ENCODE measurements around the gene CHDH.

CHDH gene

GRCh38 chr3:53823956-53824657 is 22.1 kb downstream of the CHDH start:
- DNase-seq = peak; percentile 2

DNA sequence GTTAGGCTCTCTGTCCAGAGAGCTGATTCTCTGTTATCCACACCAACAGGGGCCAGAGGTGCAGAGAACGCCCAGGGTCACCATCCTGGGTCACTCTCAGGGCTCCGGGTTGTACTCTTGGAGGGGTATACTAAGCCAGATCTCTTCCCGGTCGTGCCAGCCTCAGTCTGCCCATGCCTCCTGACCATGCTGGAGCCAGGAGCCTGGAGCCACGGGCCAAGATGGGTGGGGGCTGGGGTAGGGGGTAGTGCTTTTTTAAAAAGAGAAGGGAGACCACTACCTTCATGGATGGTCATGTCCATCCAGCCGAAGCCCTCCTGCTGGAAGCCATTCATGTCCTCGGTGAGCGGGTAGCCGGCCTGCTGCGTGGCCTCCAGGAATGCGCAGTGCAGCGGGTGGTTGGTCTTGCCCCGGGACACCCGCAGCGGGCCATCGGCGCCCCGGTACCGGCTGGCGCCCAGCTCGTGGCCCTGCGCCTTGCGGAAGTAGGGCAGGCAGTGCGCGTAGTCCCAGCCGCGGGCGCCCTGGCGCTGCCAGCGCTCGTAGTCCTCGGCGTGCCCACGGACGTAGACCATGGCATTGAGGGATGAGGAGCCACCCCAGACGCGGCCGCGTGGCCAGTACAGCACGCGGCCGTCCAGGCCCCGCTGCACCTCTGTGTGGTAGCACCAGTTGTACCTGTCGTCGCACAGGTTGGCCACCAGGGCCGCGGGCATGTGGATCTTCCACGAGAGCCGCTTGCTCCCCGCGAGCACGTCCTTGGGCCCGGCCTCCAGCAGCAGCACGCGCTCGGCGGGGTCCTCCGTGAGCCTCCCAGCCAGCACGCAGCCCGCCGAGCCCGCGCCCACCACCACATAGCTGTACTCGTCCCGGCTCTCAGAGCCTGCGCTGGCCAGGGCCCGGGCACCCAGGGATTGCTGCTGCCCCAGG is 22.9 kb downstream of the CHDH start:
- no peak for DNase-seq

DNA sequence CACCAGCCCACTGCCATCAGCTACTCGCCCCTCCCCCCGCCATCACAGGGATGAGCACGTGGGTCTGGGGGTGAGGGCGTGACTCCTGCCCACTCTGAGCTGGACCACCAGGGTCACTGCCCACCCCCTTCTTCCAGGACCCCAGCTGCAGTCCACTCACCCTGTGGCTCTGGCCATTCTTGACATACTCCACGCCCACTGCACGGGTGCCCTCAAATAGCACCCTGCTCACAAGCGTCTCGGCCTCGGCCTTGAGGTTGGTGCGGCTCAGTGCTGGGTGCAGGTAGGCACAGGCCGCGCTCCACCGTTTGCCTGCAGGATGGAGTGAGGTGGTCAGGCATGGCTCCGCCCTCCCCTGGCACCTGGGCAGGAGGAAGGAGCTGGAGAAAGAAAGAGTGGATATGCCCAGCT is 23.9 kb downstream of the CHDH start:
- no peak for DNase-seq

- DNase-seq = no peak
Observed at GRCh38 chr3:53821631-53822121, 24.5 kb downstream of the CHDH start.

DNA sequence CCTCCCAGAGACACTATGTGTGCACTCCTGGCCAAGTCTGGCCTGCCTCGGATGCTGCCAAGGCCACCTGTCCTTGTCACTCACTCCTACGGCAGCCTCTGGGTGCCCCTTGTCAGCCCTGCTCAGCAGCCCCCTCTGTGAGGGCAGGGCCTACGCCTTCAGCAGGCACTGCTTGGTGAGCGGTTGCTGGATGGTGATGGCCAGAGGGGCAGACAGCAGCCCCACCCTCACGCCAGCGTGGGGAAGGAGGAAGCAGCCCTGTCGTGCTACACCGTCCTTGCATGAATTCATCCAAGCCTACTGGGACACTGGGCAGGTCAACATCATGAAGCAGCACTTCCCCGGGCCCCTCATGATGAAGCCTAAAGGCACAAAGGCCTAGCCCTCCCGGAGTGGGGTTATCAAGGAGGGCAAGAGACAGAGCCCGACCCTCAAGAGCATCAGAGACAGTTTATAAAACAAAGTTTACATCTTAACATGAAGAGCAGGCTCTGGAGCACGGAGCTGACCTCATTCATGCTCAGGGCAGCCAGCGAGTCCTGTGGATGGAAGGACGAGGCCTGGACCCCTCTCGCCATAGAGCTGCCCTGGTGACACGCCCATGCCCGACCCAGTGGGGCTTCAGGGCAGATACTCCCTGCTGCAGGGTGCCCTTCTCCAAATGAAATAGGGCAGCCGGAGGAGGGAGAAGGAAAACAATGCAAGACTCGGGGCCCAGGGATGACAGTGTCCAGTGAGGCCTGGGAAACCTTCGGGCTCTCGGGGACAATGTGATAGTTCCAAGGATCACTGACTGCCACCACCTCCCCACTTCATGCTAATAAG is 25.3 kb downstream of the CHDH start:
- DNase-seq = no peak

GRCh38 chr3:53820084-53820483 is 26.1 kb downstream of the CHDH start:
- DNase-seq = no peak

GRCh38 chr3:53819163-53819868 is 26.9 kb downstream of the CHDH start:
- DNase-seq = no peak

DNA sequence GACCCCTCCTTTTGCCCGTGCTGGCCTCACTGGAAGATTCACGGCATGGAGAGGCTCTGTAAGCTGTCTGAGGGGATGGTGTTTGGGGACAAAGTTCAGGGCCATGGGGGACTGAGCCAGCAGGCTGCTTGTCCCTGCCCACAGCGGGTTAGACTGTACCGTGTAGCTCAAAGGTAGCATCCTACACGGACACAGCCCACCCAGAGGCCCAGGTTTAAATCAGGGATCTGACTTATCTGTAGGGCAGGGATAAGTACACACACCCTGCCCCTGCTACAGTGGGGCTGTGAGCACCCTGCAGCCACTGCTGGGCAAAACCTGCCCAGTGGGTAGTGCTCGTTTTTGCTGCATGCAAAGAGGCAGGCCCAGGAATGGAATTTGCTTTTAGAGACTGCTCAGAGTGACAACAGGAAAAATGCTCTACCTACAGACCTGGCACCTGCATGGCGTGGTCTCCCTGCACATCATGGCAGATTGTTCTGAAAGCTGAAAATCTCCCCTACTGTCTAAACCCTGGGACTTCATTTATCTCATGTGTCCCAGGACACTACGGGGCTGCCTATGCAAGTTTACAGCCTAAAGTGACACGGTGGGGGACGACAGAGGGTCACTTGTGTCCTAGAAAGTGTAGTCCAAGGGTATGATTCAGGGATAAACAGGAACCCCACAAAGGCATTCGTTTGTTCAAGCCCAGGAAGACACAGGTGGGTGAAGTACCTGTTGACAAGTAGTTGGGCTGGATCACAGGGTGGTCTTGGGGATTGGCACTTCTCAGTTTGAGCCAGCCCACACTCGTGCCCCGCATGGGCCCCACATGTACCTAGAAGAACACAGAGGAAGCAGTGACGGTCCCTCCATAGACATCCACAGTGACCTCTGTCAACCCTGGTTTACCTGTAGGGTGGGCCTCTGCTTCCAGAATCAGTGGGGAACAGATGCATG is 27.7 kb downstream of the CHDH start:
- DNase-seq = no peak

- no peak for DNase-seq
Observed at GRCh38 chr3:53817809-53818208, 28.4 kb downstream of the CHDH start.

DNA sequence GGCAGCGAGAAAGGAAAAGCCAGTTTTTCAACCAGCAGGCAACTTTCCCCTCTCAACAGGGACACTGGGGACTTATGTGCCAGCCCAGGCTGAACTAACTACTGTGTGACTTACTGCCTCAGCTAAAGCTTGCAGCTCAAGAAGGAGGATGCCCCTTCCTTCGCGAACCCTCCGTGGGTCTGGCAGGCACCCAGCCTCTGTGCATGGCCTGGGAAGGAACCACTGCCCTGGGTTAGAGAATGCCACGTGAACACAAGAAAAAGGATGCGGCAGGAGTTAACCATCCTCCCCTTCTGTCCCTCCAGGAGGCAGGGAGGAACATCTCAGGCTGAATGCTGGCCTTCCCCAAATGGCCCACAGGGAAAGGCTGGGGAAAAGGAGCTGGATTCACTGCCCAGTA is 29.0 kb downstream of the CHDH start:
- no peak for DNase-seq

GRCh38 chr3:53816425-53816824 is 29.8 kb downstream of the CHDH start:
- no peak for DNase-seq

DNA sequence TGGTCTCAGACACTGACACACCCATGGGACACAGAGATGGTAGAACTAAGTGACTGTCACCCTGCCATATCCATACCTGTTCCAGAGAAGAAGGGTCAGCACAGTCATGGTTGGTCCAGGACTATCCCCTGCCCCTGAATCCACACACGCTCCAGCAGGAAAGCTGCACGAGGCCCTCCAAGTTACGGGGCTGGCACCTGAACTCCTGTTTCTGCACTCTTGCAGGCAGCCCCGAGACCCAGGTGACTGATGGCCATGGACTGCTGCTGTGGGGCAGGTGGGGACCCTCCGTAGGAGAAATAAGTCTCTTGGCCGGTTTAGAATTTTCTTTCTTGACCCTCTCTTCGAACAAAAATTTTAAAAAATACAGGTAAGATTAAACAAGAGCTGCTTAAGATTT is 30.6 kb downstream of the CHDH start:
- DNase-seq = no peak

- DNase-seq = no peak
Observed at GRCh38 chr3:53815067-53815466, 31.2 kb downstream of the CHDH start.

GRCh38 chr3:53813876-53814275 is 32.3 kb downstream of the CHDH start:
- DNase-seq = no peak

- DNase-seq = no peak
Observed at GRCh38 chr3:53813229-53813628, 33.0 kb downstream of the CHDH start.

GRCh38 chr3:53812434-53812833 is 33.8 kb downstream of the CHDH start:
- DNase-seq = no peak

DNA sequence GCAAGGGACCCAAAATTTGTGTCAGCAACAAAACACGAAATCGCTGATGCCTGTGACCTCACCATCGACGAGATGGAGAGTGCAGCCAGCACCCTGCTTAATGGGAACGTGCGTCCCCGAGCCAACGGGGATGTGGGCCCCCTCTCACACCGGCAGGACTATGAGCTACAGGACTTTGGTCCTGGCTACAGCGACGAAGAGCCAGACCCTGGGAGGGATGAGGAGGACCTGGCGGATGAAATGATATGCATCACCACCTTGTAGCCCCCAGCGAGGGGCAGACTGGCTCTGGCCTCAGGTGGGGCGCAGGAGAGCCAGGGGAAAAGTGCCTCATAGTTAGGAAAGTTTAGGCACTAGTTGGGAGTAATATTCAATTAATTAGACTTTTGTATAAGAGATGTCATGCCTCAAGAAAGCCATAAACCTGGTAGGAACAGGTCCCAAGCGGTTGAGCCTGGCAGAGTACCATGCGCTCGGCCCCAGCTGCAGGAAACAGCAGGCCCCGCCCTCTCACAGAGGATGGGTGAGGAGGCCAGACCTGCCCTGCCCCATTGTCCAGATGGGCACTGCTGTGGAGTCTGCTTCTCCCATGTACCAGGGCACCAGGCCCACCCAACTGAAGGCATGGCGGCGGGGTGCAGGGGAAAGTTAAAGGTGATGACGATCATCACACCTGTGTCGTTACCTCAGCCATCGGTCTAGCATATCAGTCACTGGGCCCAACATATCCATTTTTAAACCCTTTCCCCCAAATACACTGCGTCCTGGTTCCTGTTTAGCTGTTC is 34.9 kb downstream of the CHDH start:
- no peak for DNase-seq

- no peak for DNase-seq
Observed at GRCh38 chr3:53809764-53810400, 36.3 kb downstream of the CHDH start.

GRCh38 chr3:53809267-53809666 is 37.0 kb downstream of the CHDH start:
- no peak for DNase-seq

DNA sequence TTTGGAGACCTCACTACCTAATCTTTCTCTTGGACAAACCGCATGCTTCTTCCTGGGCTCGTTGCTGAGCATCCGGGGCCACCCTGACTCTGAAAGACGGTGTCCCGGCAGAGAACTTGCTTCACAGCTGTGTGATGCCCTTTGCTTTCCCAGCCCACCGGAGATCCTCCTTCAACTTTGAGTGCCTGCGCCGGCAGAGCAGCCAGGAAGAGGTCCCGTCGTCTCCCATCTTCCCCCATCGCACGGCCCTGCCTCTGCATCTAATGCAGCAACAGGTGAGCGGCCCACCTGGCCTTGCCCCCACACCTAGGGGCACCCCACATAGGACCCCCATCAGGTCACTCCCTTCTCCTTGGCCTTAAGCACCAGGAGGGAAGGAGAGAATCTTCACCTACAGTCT is 37.7 kb downstream of the CHDH start:
- no peak for DNase-seq
